Lung (tissue), 12 donors: Measurements from ENCODE around the gene EHBP1. TPM values are rescaled to one million over a fixed set of nuclear protein-coding genes. Genes with fewer than 3 reads are reported as not detected.

ENCODE experiments used
- ATAC-seq: fragments of 200-7000 bp; cut with Tn5 transposase; one replicate; pipeline ENCODE4 v1.9.1; 2020; ENCODE audit warnings: moderate number of reproducible peaks; ENCODE audit not compliant: insufficient read depth, low FRiP score
- DNase-seq, 3 donors: peaks; one replicate each; pipeline ENCODE4 v3.0.0-alpha.2; 2013 to 2017
- H3K27ac ChIP-seq, 2 donors: one replicate each; pipeline ENCODE4 v1.5.1; 2013; ENCODE audit warnings: mild to moderate bottlenecking in 2 of 2, moderate library complexity in 2 of 2, control low read depth in 1 of 2, inconsistent platforms in 1 of 2, low read depth in 1 of 2, low read length in 1 of 2
- H3K27me3 ChIP-seq, 3 donors: one replicate each; pipeline ENCODE4 v1.5.1; 2013; ENCODE audit warnings: low read length in 2 of 3; ENCODE audit not compliant: control insufficient read depth in 3 of 3, insufficient read depth in 3 of 3
- H3K36me3 ChIP-seq, 4 donors: one replicate each; pipeline ENCODE4 v1.5.1; 2013; ENCODE audit warnings: low read length in 4 of 4, mild to moderate bottlenecking in 1 of 4, moderate library complexity in 1 of 4; ENCODE audit not compliant: control insufficient read depth in 4 of 4, insufficient read depth in 4 of 4
- H3K4me1 ChIP-seq, 5 donors: one replicate each; pipeline ENCODE4 v1.5.1; 2013; ENCODE audit warnings: low read length in 5 of 5, mild to moderate bottlenecking in 2 of 5, moderate library complexity in 1 of 5; ENCODE audit not compliant: control insufficient read depth in 5 of 5, insufficient read depth in 5 of 5
- H3K4me3 ChIP-seq: one replicate; pipeline ENCODE4 v1.5.1; 2013; ENCODE audit warnings: mild to moderate bottlenecking, control low read depth, moderate library complexity
- H3K9ac ChIP-seq, 2 donors: one replicate each; pipeline ENCODE4 v1.5.1; 2013; ENCODE audit warnings: low read length in 2 of 2, control low read depth in 1 of 2; ENCODE audit not compliant: insufficient read depth in 1 of 2
- H3K9me3 ChIP-seq, 4 donors: one replicate each; pipeline ENCODE4 v1.5.1; 2013; ENCODE audit warnings: low read length in 3 of 4, mild to moderate bottlenecking in 1 of 4, moderate library complexity in 1 of 4; ENCODE audit not compliant: control insufficient read depth in 4 of 4, insufficient read depth in 3 of 4
- CTCF ChIP-seq: IDR thresholded peaks from 2 replicates; pipeline ENCODE4 v1.5.1; 2012; ENCODE audit warnings: mild to moderate bottlenecking; ENCODE audit errors: control extremely low read depth, extremely low read depth
- WGBS, 2 donors: extraction: QIAGEN DNeasy Blood & Tissue Kit; methylation state at CpG; one replicate each; pipeline ENCODE4 v1.1.7; 2013; 5-methylcytosine and 5-hydroxymethylcytosine counted together
- polyA plus RNA-seq, 2 donors: library from polyadenylated mRNA; stranded (reverse); fragments of 200-250 nt; gene quantifications; one replicate each; pipeline ENCODE4 v1.2.1, GENCODE V29; 2013
- total RNA-seq, 2 donors: library from RNA; depleted of rRNA in 1 of 2; stranded (reverse); fragments of >200 nt in 1 of 2; gene quantifications; one replicate each; pipeline ENCODE4 v1.2.1, GENCODE V29; 2014 to 2021
- donor health status: control.
- donor health status: control.
- donor health status: Bipolar disorder and iron deficiency.
- donor health status: healthy.
- donor health status: DM: yes; HTN: yes; CAD: no.

Gene EHBP1
- total and polyA plus RNA-seq, 4 donors, result 7.9 to 83.2 (median 22.7) TPM

GRCh38 chr2:63053889-63054602 lies 348.5 kb downstream of the EHBP1 start:
- TF ChIP-seq CTCF, result no peak
- peaks cover 25 to 90% (median 84%) of the 10 kb centered on the region in 3 donors for H3K27me3 ChIP-seq
- H3K36me3 ChIP-seq, result no peaks in the 10 kb centered on the region
- H3K27ac ChIP-seq, result no peak overlapping the region
- DNase-seq, result peak in 1 of 3 donors; percentile 35
- no peak for ATAC-seq
- H3K4me3 ChIP-seq, result no peak overlapping the region
- WGBS, 2 donors, result 2 to 8% methylated on average over 48 of the region's 48 CpGs
- peaks cover 0 to 47% (median 0%) of the 10 kb centered on the region in 4 donors for H3K9me3 ChIP-seq
- no peak overlapping the region for H3K9ac ChIP-seq
- H3K4me1 ChIP-seq, result peaks cover 5 to 57% (median 16%) of the 10 kb centered on the region in 5 donors

GRCh38 chr2:63054841-63055225 lies 349.3 kb downstream of the EHBP1 start:
- no peak for ATAC-seq
- H3K36me3 ChIP-seq, result no peaks in the 10 kb centered on the region
- H3K27ac ChIP-seq, result no peak overlapping the region
- 12 to 22% methylated on average over 7 of the region's 7 CpGs for WGBS, 2 donors
- DNase-seq, result peak in 1 of 3 donors; percentile 16
- peaks cover 0 to 51% (median 0%) of the 10 kb centered on the region in 4 donors for H3K9me3 ChIP-seq
- no peak overlapping the region for H3K9ac ChIP-seq
- H3K4me1 ChIP-seq, result peaks cover 1 to 58% (median 13%) of the 10 kb centered on the region in 5 donors
- H3K4me3 ChIP-seq, result no peak overlapping the region
- H3K27me3 ChIP-seq, result peaks cover 25 to 87% (median 80%) of the 10 kb centered on the region in 3 donors
- no peak for TF ChIP-seq CTCF

GRCh38 chr2:63055226-63056106 lies 350.0 kb downstream of the EHBP1 start:
- TF ChIP-seq CTCF, result no peak
- no peak overlapping the region for H3K9ac ChIP-seq
- H3K27ac ChIP-seq, result no peak overlapping the region
- H3K9me3 ChIP-seq, result peaks cover 0 to 51% (median 0%) of the 10 kb centered on the region in 4 donors
- DNase-seq (peak in 1 of 3 donors; percentile 47), ATAC-seq (no peak)
- no peaks in the 10 kb centered on the region for H3K36me3 ChIP-seq
- 8 to 9% methylated on average over 62 to 63 of the region's 63 CpGs for WGBS, 2 donors
- no peak overlapping the region for H3K4me3 ChIP-seq
- H3K27me3 ChIP-seq, result peaks cover 25 to 92% (median 84%) of the 10 kb centered on the region in 3 donors
- H3K4me1 ChIP-seq, result peaks cover 0 to 52% (median 11%) of the 10 kb centered on the region in 5 donors
